Activated gamma-delta T cell (primary cell): ENCODE results near the gene MYRIP.
"Not testable (repeated sequence)": the region's sequence is repeated elsewhere in the genome, so short reads cannot be mapped to it uniquely, and the experiment has no call there.

Experiments used
- DNase-seq: peaks from one replicate; lab custom pipeline; 2025; lab: John Stamatoyannopoulos, UW

MYRIP gene

GRCh38 chr3:40237159-40237558, 427.8 kb downstream of the MYRIP start:
- DNase-seq: no peak

- DNase-seq: no peak
Measured at GRCh38 chr3:40237889-40238571, 428.6 kb downstream of the MYRIP start.

GRCh38 chr3:40240921-40241320, 431.5 kb downstream of the MYRIP start:
- DNase-seq: no peak

- DNase-seq: no peak
Measured at GRCh38 chr3:40242216-40242615, 432.8 kb downstream of the MYRIP start.

- DNase-seq: no peak
Measured at GRCh38 chr3:40242638-40243037, 433.2 kb downstream of the MYRIP start.

- DNase-seq: no peak
Measured at GRCh38 chr3:40243056-40243455, 433.6 kb downstream of the MYRIP start.

GRCh38 chr3:40247714-40248454, 438.5 kb downstream of the MYRIP start:
- no peak for DNase-seq

GRCh38 chr3:40248591-40248990, 439.2 kb downstream of the MYRIP start:
- no peak for DNase-seq

- no peak for DNase-seq
Measured at GRCh38 chr3:40249168-40249567, 439.8 kb downstream of the MYRIP start.

- DNase-seq: no peak
Measured at GRCh38 chr3:40254491-40254890, 445.1 kb downstream of the MYRIP start.

GRCh38 chr3:40254891-40255290, 445.5 kb downstream of the MYRIP start:
- no peak for DNase-seq

- DNase-seq: no peak
Measured at GRCh38 chr3:40255532-40255931, 446.1 kb downstream of the MYRIP start.

- DNase-seq: no peak
Measured at GRCh38 chr3:40258064-40258463, 448.7 kb downstream of the MYRIP start.

- DNase-seq: no peak
Measured at GRCh38 chr3:40258555-40258954, 449.1 kb downstream of the MYRIP start.

GRCh38 chr3:40262331-40262730, 452.9 kb downstream of the MYRIP start:
- DNase-seq: no peak

- DNase-seq: no peak
Measured at GRCh38 chr3:40264451-40264850, 455.0 kb downstream of the MYRIP start.

- DNase-seq: no peak
Measured at GRCh38 chr3:40265181-40265580, 455.8 kb downstream of the MYRIP start.

- DNase-seq: no peak
Measured at GRCh38 chr3:40267937-40268724, 458.7 kb downstream of the MYRIP start.

- no peak for DNase-seq
Measured at GRCh38 chr3:40268802-40269524, 459.6 kb downstream of the MYRIP start.

GRCh38 chr3:40278791-40279190, 469.4 kb downstream of the MYRIP start:
- DNase-seq: no peak

GRCh38 chr3:40281995-40282394, 472.6 kb downstream of the MYRIP start:
- DNase-seq: no peak

- DNase-seq: not testable (repeated sequence)
Measured at GRCh38 chr3:40283057-40283456, 473.6 kb downstream of the MYRIP start.
